ENCODE data around the gene BRWD1. TPM values are rescaled to one million over a fixed set of nuclear protein-coding genes. Genes with fewer than 3 reads are reported as not detected.
A peak's percentile ranks its signal among the peaks of the same experiment; 100 is the strongest.

The BRWD1 gene
- polyA plus RNA-seq, 3 donors from 2014 or later = 28.3 to 73.3 (median 34.1) TPM

DNA sequence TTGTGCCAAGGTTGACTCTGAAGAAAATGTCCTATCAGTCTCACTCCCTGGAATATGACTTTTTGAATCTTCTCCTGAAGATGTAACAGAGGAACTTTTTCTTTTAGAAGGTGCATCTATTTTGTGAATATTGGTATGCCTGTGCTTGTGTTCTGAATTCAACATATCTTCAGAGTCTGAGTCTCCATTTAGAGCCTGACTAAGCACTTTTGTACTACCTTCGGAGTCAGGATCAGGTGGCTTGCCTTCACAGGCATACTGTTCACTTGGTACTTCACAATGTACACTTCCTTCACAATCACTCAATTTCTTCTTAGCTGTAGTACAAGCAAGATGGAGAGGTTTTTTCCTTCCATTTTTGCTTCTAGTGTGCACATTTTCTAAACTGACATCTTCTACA, 116.6 kb downstream of the BRWD1 start:
- peak overlapping the region in 3 of 5 donors; percentile 65 to 74 (median 70) for H3K4me3 Mint-ChIP-seq
- H3K4me1 Mint-ChIP-seq = peaks cover 22 to 31% of the 10 kb centered on the region in 2 donors
- H3K36me3 Mint-ChIP-seq = peaks cover 19 to 34% (median 27%) of the 10 kb centered on the region in 3 donors
- no peak for DNase-seq
- no peaks in the 10 kb centered on the region for H3K9me3 Mint-ChIP-seq
- H3K27me3 Mint-ChIP-seq (ENCODE audit: low read depth in 3 of 3) = peaks cover 0 to 2% (median 0%) of the 10 kb centered on the region in 3 donors
- peak overlapping the region; percentile 67 to 90 (median 88) for H3K27ac Mint-ChIP-seq

DNA sequence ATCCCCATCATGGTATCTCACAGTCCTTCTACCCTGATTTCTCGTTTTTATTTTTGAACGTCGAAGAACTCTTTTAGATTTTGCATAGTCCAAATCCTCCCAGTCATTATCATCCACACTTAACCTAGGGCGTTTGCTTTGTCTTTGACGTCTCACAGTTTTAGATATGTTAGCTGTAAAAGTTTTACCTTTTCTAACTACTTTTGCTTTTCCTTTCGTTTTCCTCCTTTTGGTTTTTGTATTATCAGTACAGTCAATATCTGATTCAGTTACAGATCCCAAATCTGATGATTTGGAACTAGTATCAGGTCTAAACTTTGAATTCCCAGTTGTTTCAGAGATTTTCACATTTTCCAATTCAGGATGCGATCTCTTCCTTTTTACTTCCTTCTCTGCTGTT, 117.1 kb downstream of the BRWD1 start:
- DNase-seq = no peak
- peaks cover 22 to 31% of the 10 kb centered on the region in 2 donors for H3K4me1 Mint-ChIP-seq
- H3K36me3 Mint-ChIP-seq = peaks cover 14 to 30% (median 23%) of the 10 kb centered on the region in 3 donors
- peaks cover 0 to 2% (median 0%) of the 10 kb centered on the region in 3 donors for H3K27me3 Mint-ChIP-seq (ENCODE audit: low read depth in 3 of 3)
- H3K27ac Mint-ChIP-seq = peak overlapping the region; percentile 67 to 90 (median 88)
- H3K4me3 Mint-ChIP-seq = peak overlapping the region; percentile 33 to 74 (median 65)
- H3K9me3 Mint-ChIP-seq = no peaks in the 10 kb centered on the region

DNA sequence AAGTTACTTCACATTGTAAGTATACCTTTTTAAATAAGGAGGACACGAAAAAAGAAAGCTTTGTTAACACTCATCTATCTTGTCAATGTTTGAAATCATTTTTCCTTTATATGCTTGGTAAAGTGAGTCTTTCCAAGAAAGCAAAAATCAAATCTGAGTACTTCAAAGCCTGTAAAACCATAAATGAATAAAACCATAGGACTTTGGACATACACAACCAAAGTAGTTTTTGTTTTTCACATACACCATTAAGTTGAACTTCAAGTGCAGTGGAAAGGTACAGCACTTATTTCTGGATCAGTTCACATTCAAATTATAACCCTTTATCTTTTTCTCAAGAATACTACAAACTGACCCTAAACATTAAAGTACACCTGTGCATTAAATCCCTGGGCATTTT, 120.1 kb downstream of the BRWD1 start:
- DNase-seq = no peak
- peaks cover 0 to 2% (median 0%) of the 10 kb centered on the region in 3 donors for H3K27me3 Mint-ChIP-seq (ENCODE audit: low read depth in 3 of 3)
- no peak overlapping the region for H3K27ac Mint-ChIP-seq

DNA sequence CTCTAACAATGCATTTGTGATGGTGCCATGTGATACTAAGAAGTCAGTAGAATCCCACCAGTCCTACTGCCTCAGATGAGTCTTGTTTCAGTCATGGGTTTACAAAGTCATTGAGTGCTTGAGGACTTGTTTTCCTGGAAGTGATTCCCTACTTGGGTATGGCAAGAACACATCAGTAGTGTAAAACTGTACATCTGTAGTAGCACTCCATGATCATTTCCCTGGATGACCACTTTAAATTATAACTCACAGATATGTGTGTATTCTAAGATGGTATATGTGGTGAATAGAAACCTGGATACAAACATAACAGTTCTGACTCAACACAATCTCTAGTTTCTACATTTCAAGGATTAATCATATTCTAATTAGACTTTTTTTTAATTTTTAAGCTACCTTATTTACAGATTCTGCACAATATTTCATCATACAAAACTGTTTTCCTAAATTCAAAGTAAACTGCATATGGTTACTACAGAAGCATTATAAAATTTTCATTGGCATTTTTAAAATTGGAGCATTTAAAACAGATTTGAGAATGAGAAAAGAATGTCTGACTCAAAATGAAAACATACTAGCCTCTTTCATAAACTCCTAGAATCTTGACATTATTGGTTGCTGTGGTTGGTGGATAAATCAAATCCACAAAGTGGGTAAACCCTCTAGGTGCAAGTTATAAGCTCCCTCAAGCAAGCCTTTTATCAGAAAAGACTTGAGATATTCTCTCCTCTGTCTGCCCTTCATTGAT, 123.4 kb downstream of the BRWD1 start:
- Mint-ChIP-seq H3K4me3 (no peak overlapping the region), H3K9me3 (no peaks in the 10 kb centered on the region), H3K36me3 (no peaks in the 10 kb centered on the region), H3K4me1 (peaks cover 2 to 15% of the 10 kb centered on the region in 2 donors), H3K27me3 (ENCODE audit: low read depth in 3 of 3) (no peaks in the 10 kb centered on the region), H3K27ac (no peak overlapping the region)
- no peak for DNase-seq

More for the DNA sequence above, 120.1 kb downstream of the BRWD1 start:
- no peaks in the 10 kb centered on the region for H3K9me3 Mint-ChIP-seq
- peaks cover 5 to 17% (median 16%) of the 10 kb centered on the region in 3 donors for H3K36me3 Mint-ChIP-seq
- peaks cover 22 to 31% of the 10 kb centered on the region in 2 donors for H3K4me1 Mint-ChIP-seq
- H3K4me3 Mint-ChIP-seq = no peak overlapping the region

DNA sequence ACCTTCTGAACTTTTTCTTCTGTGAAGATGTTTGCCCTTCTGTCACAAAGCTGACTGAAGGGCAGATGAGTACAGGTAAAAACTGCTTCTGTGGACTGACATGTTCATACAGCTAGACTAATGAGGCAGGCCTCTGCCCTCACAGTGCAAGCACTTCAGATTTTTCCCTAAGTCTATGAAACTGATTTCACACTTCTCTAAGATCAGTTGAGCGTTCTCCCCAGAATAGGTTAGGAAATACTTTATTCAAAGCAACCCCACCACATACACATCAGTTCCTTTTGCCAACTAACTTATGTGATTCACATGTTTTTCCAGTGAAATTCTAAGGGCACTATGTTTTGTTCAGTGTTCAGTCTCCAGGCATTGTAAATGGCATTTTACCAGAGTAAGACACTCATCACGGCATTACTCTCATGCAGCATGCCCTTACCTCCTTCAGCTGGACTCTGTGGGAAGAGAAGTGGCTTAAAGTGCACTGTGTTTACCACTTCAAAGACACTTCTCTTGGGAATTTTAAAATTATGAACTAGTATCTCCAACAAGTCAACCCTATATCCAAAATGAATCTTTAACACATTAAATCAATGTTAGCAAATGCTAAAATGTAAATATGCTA, 124.8 kb downstream of the BRWD1 start:
- peak overlapping the region in 1 of 6 donors; percentile 9 for H3K27ac Mint-ChIP-seq
- peaks cover 11 to 19% of the 10 kb centered on the region in 2 donors for H3K4me1 Mint-ChIP-seq
- peaks cover 2 to 5% (median 5%) of the 10 kb centered on the region in 3 donors for H3K27me3 Mint-ChIP-seq (ENCODE audit: low read depth in 3 of 3)
- no peak for DNase-seq
- H3K36me3 Mint-ChIP-seq = no peaks in the 10 kb centered on the region
- no peaks in the 10 kb centered on the region for H3K9me3 Mint-ChIP-seq
- H3K4me3 Mint-ChIP-seq = no peak overlapping the region

DNA sequence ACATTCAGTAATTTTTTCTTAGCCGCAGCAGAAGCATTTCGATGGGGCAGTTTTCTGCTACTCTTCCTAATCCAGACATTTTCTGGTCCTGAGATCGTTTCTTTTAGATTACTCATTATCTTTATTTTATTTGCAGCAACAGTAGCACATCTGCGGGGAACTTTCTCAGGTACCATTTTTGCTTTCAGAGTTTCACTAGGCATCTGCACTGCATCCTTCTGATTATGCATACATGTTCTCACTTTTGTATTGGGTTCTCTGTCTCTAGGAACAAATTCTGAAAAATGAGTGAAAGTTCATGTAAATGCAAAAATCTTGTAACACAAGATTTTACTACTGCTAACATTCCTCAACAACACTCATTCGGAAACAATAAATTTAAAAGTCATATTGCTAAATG, 126.3 kb downstream of the BRWD1 start:
- H3K27ac Mint-ChIP-seq = peak overlapping the region in 3 of 6 donors; percentile 1 to 40 (median 1)
- H3K4me3 Mint-ChIP-seq = no peak overlapping the region
- peaks cover 19 to 26% of the 10 kb centered on the region in 2 donors for H3K4me1 Mint-ChIP-seq
- no peaks in the 10 kb centered on the region for H3K36me3 Mint-ChIP-seq
- no peaks in the 10 kb centered on the region for H3K9me3 Mint-ChIP-seq
- no peak for DNase-seq
- peaks cover 12 to 17% (median 12%) of the 10 kb centered on the region in 3 donors for H3K27me3 Mint-ChIP-seq (ENCODE audit: low read depth in 3 of 3)

DNA sequence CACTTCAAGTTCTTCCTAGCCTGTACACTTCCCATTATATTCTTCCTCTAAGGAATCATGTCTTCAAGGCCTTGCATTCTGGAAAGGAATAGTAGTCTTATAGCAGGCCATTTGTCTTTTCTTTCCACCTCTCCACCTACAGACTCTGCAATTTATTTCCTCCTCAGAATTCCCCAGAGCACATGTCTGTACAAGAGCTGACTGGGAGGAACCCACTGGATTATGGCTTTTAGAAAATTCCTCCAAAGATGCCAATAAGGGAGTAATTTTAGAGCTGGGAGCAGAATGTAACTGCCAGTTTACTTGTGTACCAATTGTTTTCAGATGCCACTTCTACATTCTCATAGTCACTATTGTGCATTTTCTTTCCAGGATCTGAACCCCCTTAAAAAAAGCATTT, 126.8 kb downstream of the BRWD1 start:
- Mint-ChIP-seq H3K4me1 (peaks cover 24 to 31% of the 10 kb centered on the region in 2 donors), H3K4me3 (no peak overlapping the region), H3K36me3 (no peaks in the 10 kb centered on the region), H3K27me3 (ENCODE audit: low read depth in 3 of 3) (peaks cover 12 to 17% (median 15%) of the 10 kb centered on the region in 3 donors), H3K9me3 (no peaks in the 10 kb centered on the region), H3K27ac (peak overlapping the region in 3 of 6 donors; percentile 23 to 43 (median 40))
- no peak for DNase-seq

DNA sequence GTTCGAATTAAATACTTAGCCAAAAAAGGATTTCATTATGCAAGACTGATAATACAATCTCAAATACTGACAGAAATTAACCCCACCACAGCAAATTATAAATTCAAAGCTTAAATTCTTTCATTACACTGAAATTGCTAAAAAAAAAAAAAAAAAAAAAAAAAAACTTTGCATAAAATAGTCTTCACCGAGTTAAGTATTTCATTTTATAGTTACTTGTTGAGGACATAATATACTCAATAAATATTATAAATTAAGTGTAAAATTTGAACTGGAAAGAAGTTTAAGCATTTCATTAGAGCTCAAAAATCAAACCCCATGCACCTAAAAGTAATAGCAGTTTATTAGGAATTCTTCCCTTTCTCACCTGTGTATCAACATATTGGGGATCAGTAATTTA, 128.3 kb downstream of the BRWD1 start:
- peaks cover 12 to 17% (median 15%) of the 10 kb centered on the region in 3 donors for H3K27me3 Mint-ChIP-seq (ENCODE audit: low read depth in 3 of 3)
- peaks cover 29 to 42% of the 10 kb centered on the region in 2 donors for H3K4me1 Mint-ChIP-seq
- peak overlapping the region in 4 of 5 donors; percentile 12 to 98 (median 24) for H3K4me3 Mint-ChIP-seq
- H3K9me3 Mint-ChIP-seq = no peaks in the 10 kb centered on the region
- H3K27ac Mint-ChIP-seq = peak overlapping the region in 5 of 6 donors; percentile 47 to 95 (median 90)
- no peak for DNase-seq
- H3K36me3 Mint-ChIP-seq = peaks cover 0 to 4% (median 0%) of the 10 kb centered on the region in 3 donors

DNA sequence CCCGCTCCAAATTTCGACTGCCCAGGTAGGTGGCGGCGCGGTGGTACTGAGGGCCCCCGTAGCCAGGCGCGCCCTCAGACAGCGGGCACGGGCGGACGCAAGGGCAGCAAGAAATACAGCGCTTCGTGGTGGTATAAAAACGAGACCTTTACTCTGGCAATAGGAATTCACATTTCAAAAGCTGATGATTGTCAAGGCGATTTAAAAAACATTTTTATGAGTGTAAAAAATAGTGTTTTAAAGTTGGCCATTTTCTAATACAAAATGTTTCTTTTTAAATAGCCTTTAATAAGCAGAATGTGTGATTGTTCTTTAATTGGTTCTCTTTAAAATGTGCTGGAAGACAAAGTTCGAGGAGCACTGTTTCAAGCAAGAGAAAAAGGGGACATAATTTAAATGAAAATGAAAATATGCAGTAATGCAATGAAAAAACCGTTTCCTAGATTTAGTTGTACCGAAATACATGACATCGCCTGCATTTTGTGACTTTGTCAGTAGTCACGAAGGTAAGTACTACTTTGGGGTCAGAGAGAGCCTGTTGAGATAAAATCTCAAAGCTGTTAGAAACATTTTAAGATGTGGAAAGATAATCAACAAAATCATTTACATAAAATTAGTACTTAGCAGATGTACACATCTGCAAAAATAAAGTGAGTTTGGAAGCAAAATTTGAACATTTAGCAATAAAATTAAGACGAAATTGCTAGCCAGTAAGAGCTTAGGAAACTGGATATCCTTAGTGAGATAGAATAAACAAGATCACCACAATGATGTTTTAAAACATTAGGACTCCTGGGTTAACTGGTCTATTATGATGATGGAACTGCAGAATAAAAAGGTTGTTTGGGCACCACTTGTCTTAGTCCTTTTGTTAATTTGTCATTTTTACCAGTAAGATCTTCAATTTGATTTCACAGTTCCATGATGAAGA, 129.1 kb downstream of the BRWD1 start:
- H3K27me3 Mint-ChIP-seq (ENCODE audit: low read depth in 3 of 3) = peaks cover 12 to 17% (median 15%) of the 10 kb centered on the region in 3 donors
- DNase-seq = no peak
- H3K4me1 Mint-ChIP-seq = peaks cover 29 to 44% of the 10 kb centered on the region in 2 donors

DNA sequence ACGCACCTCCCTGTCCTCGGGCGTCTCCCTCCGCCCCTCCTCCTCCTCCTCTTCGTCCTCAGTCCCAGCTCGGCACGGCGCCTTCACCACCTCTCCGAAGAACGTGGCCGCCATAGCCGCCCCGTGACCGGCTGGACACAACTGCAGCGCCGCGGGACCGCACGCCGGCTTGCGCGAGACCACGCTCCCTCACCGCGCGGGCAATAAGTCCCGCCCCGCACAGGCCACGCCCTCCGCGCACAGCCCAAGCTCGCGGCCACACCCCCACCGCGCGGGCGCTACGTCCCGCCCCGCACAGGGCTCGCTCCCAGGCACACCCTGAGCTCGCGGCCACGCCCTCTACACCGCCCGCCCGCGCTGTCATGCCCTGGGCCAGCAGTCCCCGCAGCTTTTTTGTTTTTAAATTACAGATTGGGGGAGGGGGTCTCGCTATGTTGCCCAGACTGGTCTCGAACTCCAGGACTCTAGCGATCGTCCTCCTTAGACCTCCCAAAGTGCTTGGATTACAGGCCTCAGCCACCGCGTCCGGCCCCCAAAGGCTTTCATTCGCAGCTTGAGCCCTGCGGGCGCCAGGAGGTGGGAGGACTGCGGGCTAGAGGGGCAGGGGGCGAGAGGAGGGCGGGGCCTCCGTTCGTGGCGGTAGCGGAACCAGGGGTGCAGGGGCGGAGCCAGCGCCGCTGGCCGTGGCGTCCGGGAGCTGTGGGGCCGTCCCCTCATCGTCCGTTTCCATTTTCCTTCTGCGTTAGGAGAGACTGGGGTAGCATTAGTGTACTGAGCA, 130.0 kb downstream of the BRWD1 start, which contains the start of gene PSMG1:
PSMG1 (minus strand) TSS at position 180 of the 778 bp plus-strand sequence; CDS start at position 114, 66 bp downstream.
- no peaks in the 10 kb centered on the region for H3K9me3 Mint-ChIP-seq
- peaks cover 29 to 44% of the 10 kb centered on the region in 2 donors for H3K4me1 Mint-ChIP-seq
- H3K27me3 Mint-ChIP-seq (ENCODE audit: low read depth in 3 of 3) = peaks cover 12 to 17% (median 15%) of the 10 kb centered on the region in 3 donors
- peak within 1 kb of the TSS; percentile 87 to 97 (median 94) for H3K27ac Mint-ChIP-seq
- H3K36me3 Mint-ChIP-seq = peaks cover 0 to 14% (median 0%) of the 10 kb centered on the region in 3 donors
- peak; percentile 91 to 93 (median 92) for DNase-seq
- peak within 1 kb of the TSS; percentile 98 to 99 (median 98) for H3K4me3 Mint-ChIP-seq

More for the DNA sequence above, 129.1 kb downstream of the BRWD1 start:
- Mint-ChIP-seq H3K9me3 (no peaks in the 10 kb centered on the region), H3K27ac (peak overlapping the region; percentile 87 to 97 (median 94)), H3K4me3 (peak overlapping the region; percentile 98 to 99 (median 98)), H3K36me3 (peaks cover 0 to 9% (median 0%) of the 10 kb centered on the region in 3 donors)

DNA sequence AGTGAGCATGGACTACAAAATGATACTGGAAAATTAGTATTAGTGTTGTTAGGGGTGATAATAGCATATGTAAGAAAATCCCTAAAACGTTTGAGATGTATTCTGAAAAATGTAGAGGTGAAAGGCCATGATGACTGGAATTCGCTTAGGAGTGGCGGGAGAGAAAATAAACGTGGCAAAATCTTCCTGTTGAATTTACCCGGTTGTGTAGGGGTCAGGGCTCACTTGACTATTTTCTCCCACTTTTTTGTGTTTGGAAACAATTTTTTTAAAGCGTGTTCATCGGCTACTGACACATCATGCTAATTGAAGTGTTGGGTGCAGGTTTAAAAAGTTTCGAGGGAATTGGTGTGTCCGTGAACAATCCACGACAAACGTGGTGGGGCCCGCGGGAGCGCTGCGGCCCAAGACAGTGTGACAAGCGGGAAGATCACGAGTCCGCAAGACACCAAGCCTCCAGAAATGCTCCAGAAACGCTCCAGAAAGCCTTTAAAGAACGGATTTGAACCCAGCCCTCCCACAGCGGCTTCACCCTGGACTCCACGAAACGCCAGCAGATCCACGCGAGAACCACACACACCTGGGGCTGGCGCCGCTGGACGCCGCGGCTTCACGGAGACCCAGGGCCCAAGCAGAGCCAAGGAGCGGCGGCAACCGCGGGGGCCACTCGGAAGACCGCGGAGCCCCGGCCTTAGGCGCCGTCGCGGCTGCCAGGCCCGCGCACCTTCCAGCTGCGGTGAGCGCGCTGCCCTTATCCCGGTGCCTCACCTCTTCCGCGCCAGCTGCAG, 130.8 kb downstream of the BRWD1 start:
- peaks cover 29 to 44% of the 10 kb centered on the region in 2 donors for H3K4me1 Mint-ChIP-seq
- no peaks in the 10 kb centered on the region for H3K9me3 Mint-ChIP-seq
- no peak for DNase-seq
- H3K36me3 Mint-ChIP-seq = peaks cover 5 to 14% (median 5%) of the 10 kb centered on the region in 3 donors
- H3K27ac Mint-ChIP-seq = peak overlapping the region; percentile 87 to 97 (median 94)
- peak overlapping the region; percentile 98 to 99 (median 98) for H3K4me3 Mint-ChIP-seq
- peaks cover 12 to 17% (median 15%) of the 10 kb centered on the region in 3 donors for H3K27me3 Mint-ChIP-seq (ENCODE audit: low read depth in 3 of 3)

DNA sequence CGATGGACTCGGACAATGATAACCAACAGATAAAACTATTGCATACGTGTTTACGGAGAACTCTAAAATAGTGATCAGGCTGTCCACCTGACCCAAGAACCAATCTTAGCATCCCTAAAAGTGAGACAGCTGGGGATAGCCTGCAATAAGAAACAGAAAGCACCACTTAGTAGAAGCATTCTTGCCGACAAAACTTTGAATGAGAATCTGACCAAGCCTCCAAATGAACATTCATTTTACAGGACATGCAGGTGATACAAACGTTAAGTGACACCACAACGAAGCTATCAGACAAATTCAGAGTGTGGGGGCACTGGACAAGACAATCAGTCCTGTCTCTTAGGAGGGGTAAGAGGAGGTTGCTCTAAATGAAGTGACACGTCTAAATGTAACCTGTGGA, 131.4 kb downstream of the BRWD1 start:
- Mint-ChIP-seq H3K27me3 (ENCODE audit: low read depth in 3 of 3) (peaks cover 12 to 17% (median 15%) of the 10 kb centered on the region in 3 donors), H3K36me3 (peaks cover 5 to 14% (median 5%) of the 10 kb centered on the region in 3 donors), H3K9me3 (no peaks in the 10 kb centered on the region), H3K27ac (peak overlapping the region; percentile 80 to 93 (median 90)), H3K4me1 (peaks cover 29 to 44% of the 10 kb centered on the region in 2 donors), H3K4me3 (peak overlapping the region; percentile 98 to 99 (median 98))
- no peak for DNase-seq

Measured in immature natural killer cell (primary cell).